GM12878 (cell line): ENCODE data around the gene CAMTA2. TPM values are rescaled to one million over a fixed set of nuclear protein-coding genes. Genes with fewer than 3 reads are reported as not detected.
A peak's percentile ranks its signal among the peaks of the same experiment; 100 is the strongest.

ENCODE experiments used
- BHLHE40 ChIP-seq, 2 experiments: fragments of 450-650 bp in 1 of 2; IDR thresholded peaks; 2 replicates each; pipeline ENCODE4 v1.6.1; 2011 to 2017; ENCODE audit warnings: low read depth in 2 of 2, borderline replicate concordance in 1 of 2, improper control_type of control experiment in 1 of 2, low read length in 1 of 2, mild to moderate bottlenecking in 1 of 2
- BRCA1 ChIP-seq: IDR thresholded peaks from 2 replicates; pipeline ENCODE4 v1.6.1; 2011; ENCODE audit warnings: low read depth, low read length, improper control_type of control experiment
- CHD2 ChIP-seq: IDR thresholded peaks from 2 replicates; pipeline ENCODE4 v1.6.1; 2011; ENCODE audit warnings: low read depth, low read length, improper control_type of control experiment, borderline replicate concordance
- CHD4 ChIP-seq: fragments of 200-600 bp; sonication (generic); IDR thresholded peaks from 2 replicates; pipeline ENCODE4 v1.6.1; 2016; ENCODE audit warnings: mild to moderate bottlenecking
- DPF2 ChIP-seq: fragments of 450-650 bp; IDR thresholded peaks from 2 replicates; pipeline ENCODE4 v1.6.1; 2017; ENCODE audit warnings: mild to moderate bottlenecking
- E2F4 ChIP-seq: IDR thresholded peaks from 2 replicates; pipeline ENCODE4 v1.6.1; 2012; ENCODE audit warnings: low read depth, low read length, improper control_type of control experiment
- EGR1 ChIP-seq, 2 experiments: IDR thresholded peaks; 1 replicate in 1 of 2; 2 replicates in 1 of 2; pipeline ENCODE4 v1.6.1; 2011 to 2012; ENCODE audit warnings: low read depth in 2 of 2, low read length in 2 of 2, borderline replicate concordance in 1 of 2, mild to moderate bottlenecking in 1 of 2, moderate library complexity in 1 of 2
- ELK1 ChIP-seq: IDR thresholded peaks from 2 replicates; pipeline ENCODE4 v1.6.1; 2012; ENCODE audit warnings: low read depth, low read length, improper control_type of control experiment
- EZH2 ChIP-seq: IDR thresholded peaks from 2 replicates; pipeline ENCODE4 v1.6.1; 2012; ENCODE audit warnings: low read depth, mild to moderate bottlenecking, control low read depth, inconsistent platforms, low read length, borderline replicate concordance; ENCODE audit not compliant: control insufficient read depth
- FOS ChIP-seq: IDR thresholded peaks from 3 replicates; pipeline ENCODE4 v1.6.1; 2011; ENCODE audit warnings: borderline replicate concordance; ENCODE audit not compliant: insufficient read length; ENCODE audit errors: extremely low read depth
- IKZF1 ChIP-seq: fragments of 450-650 bp; conservative IDR thresholded peaks from 2 replicates; pipeline ENCODE4 v1.6.1; 2017; ENCODE audit warnings: antibody characterized with exemption, mild to moderate bottlenecking
- KLF5 ChIP-seq: fragments of 450-650 bp; IDR thresholded peaks from 2 replicates; pipeline ENCODE4 v1.6.1; 2014; ENCODE audit warnings: mild to moderate bottlenecking; ENCODE audit not compliant: partially characterized antibody
- MTA3 ChIP-seq: IDR thresholded peaks from 2 replicates; pipeline ENCODE4 v1.6.1; 2012; ENCODE audit warnings: low read length, inconsistent platforms, borderline replicate concordance
- NFYA ChIP-seq: IDR thresholded peaks from 2 replicates; pipeline ENCODE4 v1.6.1; 2011; ENCODE audit warnings: low read depth, mild to moderate bottlenecking, low read length, improper control_type of control experiment, borderline replicate concordance
- NR2C2 ChIP-seq: IDR thresholded peaks from 2 replicates; pipeline ENCODE4 v1.6.1; 2011; ENCODE audit warnings: borderline replicate concordance, low read depth; ENCODE audit not compliant: control insufficient read depth, insufficient read length
- NR2F1 ChIP-seq: fragments of 450-650 bp; conservative IDR thresholded peaks from 2 replicates; pipeline ENCODE4 v1.6.1; 2017; ENCODE audit warnings: mild to moderate bottlenecking
- PKNOX1 ChIP-seq: fragments of 450-650 bp; IDR thresholded peaks from 2 replicates; pipeline ENCODE4 v1.6.1; 2016; ENCODE audit warnings: mild to moderate bottlenecking
- PML ChIP-seq: IDR thresholded peaks from 2 replicates; pipeline ENCODE4 v1.6.1; 2012; ENCODE audit warnings: low read length, inconsistent platforms
- POLR2A ChIP-seq: IDR thresholded peaks from 2 replicates; pipeline ENCODE4 v1.6.1; 2011; ENCODE audit warnings: low read depth, mild to moderate bottlenecking, low read length
- POLR2AphosphoS5 ChIP-seq: IDR thresholded peaks from 2 replicates; pipeline ENCODE4 v1.6.1; 2011; ENCODE audit warnings: mild to moderate bottlenecking, low read length, inconsistent platforms
- POU2F2 ChIP-seq: IDR thresholded peaks from 3 replicates; pipeline ENCODE4 v1.6.1; 2011; ENCODE audit warnings: low read depth, mild to moderate bottlenecking, low read length, borderline replicate concordance
- SPI1 ChIP-seq: IDR thresholded peaks from 2 replicates; pipeline ENCODE4 v1.6.1; 2011; ENCODE audit warnings: low read depth, mild to moderate bottlenecking, low read length, moderate library complexity, borderline replicate concordance; ENCODE audit not compliant: insufficient read depth
- STAT1 ChIP-seq: fragments of 450-650 bp; conservative IDR thresholded peaks from 2 replicates; pipeline ENCODE4 v1.6.1; 2014; ENCODE audit warnings: antibody characterized with exemption, mild to moderate bottlenecking
- SUZ12 ChIP-seq: fragments of 200-600 bp; sonication (generic); IDR thresholded peaks from one replicate; pipeline ENCODE4 v1.6.1; 2018; ENCODE audit warnings: antibody characterized with exemption, mild to moderate bottlenecking; ENCODE audit not compliant: unreplicated experiment
- TCF7 ChIP-seq: IDR thresholded peaks from 2 replicates; pipeline ENCODE4 v1.6.1; 2014; ENCODE audit warnings: antibody characterized with exemption, borderline replicate concordance
- ZNF217 ChIP-seq: fragments of 450-650 bp; IDR thresholded peaks from 2 replicates; pipeline ENCODE4 v1.6.1; 2017; ENCODE audit warnings: antibody characterized with exemption, mild to moderate bottlenecking
- polyA plus RNA-seq, 11 experiments: library from polyadenylated mRNA; depleted of rRNA in 4 of 11; unstranded in 6 of 11; stranded (reverse) in 5 of 11; fragments of >200 nt; fragmentation: Nextera tagmentation in 4 of 11; fragmentation: Illumina TruSeq in 1 of 11; extraction: Ambion mirVana in 4 of 11; extraction: Trizol in 1 of 11; gene quantifications; 1 replicate in 1 of 11; 2 replicates in 10 of 11; pipeline versions ENCODE4 v1.2.1 to v1.2.3, GENCODE V29; 2011 to 2016; ENCODE audit warnings: inconsistent platforms in 2 of 11, missing spikeins in 2 of 11, low read depth in 1 of 11
- total RNA-seq, 4 experiments: library from RNA; depleted of rRNA in 3 of 4; stranded (reverse); fragments of >200 nt in 3 of 4; fragmentation: Illumina TruSeq in 1 of 4; extraction: Trizol in 1 of 4; gene quantifications; 2 replicates each; pipeline versions ENCODE4 v1.2.1 to v1.2.3, GENCODE V29; 2013 to 2021
- TF ChIP-seq, protein P1 (sequence below): fragments of 150-350 bp; IDR thresholded peaks from 2 replicates; pipeline ENCODE4 v1.6.1; 2014; ENCODE audit warnings: mild to moderate bottlenecking, low read depth, low read length

The CAMTA2 gene
- total and polyA plus RNA-seq, 10 of the 15 experiments (the other 5 are each of a cell fraction or from before 2014, with no cell fraction given), result 0.42 to 29.3 (median 11.2) TPM

DNA sequence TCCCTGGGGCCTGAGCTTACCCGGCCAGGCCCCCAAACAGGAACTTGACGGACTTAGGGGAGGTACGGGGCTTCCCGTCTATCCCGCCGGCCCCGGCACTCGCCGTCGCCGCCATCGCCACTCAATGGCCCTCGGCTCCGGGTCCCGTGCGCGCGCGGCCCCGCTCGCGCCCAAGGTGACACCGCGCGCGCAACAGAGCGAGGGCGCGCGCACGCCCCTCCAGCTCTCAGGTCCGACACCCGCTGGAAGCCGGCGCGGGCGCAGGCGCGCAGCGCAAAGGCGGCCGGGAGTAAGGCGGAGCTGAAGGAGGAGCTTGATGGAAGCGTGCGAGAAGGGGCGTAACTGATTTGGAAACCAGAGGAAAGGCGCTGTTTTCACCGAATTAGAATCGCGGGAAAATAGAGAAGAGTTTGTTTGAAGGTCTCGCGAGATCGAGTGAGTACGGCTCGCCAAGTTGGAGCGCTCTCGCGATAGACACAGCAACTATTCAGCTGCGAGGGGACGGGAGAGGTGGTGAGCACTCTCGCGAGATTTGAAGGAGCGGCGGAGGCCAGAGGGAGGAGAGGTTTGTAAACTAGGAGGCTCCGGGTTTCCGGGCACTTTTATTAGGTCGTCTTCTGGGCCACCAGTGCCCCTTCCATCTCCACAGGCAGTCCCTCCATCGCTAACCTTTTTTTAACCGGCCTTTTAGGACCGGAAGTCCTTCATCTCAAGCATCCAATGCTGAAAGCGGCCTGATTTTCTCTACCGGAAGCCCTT, 47.5 kb downstream of the CAMTA2 start, which contains the start of the genes RNF167 and SLC25A11 (continued):
- TF ChIP-seq, protein P1, sequence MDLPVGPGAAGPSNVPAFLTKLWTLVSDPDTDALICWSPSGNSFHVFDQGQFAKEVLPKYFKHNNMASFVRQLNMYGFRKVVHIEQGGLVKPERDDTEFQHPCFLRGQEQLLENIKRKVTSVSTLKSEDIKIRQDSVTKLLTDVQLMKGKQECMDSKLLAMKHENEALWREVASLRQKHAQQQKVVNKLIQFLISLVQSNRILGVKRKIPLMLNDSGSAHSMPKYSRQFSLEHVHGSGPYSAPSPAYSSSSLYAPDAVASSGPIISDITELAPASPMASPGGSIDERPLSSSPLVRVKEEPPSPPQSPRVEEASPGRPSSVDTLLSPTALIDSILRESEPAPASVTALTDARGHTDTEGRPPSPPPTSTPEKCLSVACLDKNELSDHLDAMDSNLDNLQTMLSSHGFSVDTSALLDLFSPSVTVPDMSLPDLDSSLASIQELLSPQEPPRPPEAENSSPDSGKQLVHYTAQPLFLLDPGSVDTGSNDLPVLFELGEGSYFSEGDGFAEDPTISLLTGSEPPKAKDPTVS, result no peak
- TF ChIP-seq BRCA1, result peak; percentile 100
- no peak for TF ChIP-seq NR2C2
- no peak for TF ChIP-seq MTA3
- peak in 1 of 2 experiments; percentile 58; a peak in 1 of 3 replicates for TF ChIP-seq EGR1 (IDR thresholded peaks at IDR 0.05; ENCODE audit: borderline replicate concordance in 1 of 2, low read depth in 2 of 2, low read length in 2 of 2)
- TF ChIP-seq E2F4, result peak; percentile 38; the same call in 1 of the 2 replicates
- peak; percentile 67; the same call in 1 of the 2 replicates for TF ChIP-seq DPF2
- TF ChIP-seq BHLHE40 (IDR thresholded peaks at IDR 0.05; ENCODE audit: borderline replicate concordance in 1 of 2, low read depth in 2 of 2, low read length in 1 of 2), result peak; percentile 95 to 99
- no peak for TF ChIP-seq EZH2
- peak; percentile 88 for TF ChIP-seq POLR2A
- peak; percentile 97 for TF ChIP-seq POLR2AphosphoS5
- peak; percentile 93 for TF ChIP-seq PKNOX1
- TF ChIP-seq FOS, result no peak
- no peak; the same call in 1 of the 2 replicates for TF ChIP-seq ZNF217
- no peak for TF ChIP-seq SPI1
- no peak for TF ChIP-seq PML
- peak; percentile 75 for TF ChIP-seq NR2F1
- TF ChIP-seq ELK1, result 0 out of 2 replicates have a peak, but pooled peaks have one; percentile 71
- TF ChIP-seq NFYA, result no peak
- no peak for TF ChIP-seq CHD4
- peak; percentile 62; the same call in 2 of the 3 replicates for TF ChIP-seq POU2F2
- peak; percentile 99 for TF ChIP-seq IKZF1
- TF ChIP-seq CHD2, result peak; percentile 100
- 0 out of 2 replicates have a peak, but pooled peaks have one; percentile 35 for TF ChIP-seq STAT1
- no peak for TF ChIP-seq SUZ12
- no peak for TF ChIP-seq KLF5
- TF ChIP-seq TCF7, result no peak
